Suppressor macrophage treated with lipopolysaccharide for 1 hour (primary cell): ENCODE results near the gene ALK.

ENCODE experiments used
- DNase-seq, 3 donors: peaks; one replicate each; pipeline ENCODE4 v3.0.0-alpha.2; 2020 to 2022

Gene ALK

GRCh38 chr2:29900971-29901633 is 20.3 kb downstream of the ALK start:
- DNase-seq: no peak

- DNase-seq: no peak
These were observed 22.4 kb downstream of the ALK start for GRCh38 chr2:29898999-29899398.

- DNase-seq: no peak
These were observed 26.4 kb downstream of the ALK start for GRCh38 chr2:29894822-29895614.

GRCh38 chr2:29892585-29893259 is 28.7 kb downstream of the ALK start:
- DNase-seq: no peak

- no peak for DNase-seq
These were observed 40.2 kb downstream of the ALK start for GRCh38 chr2:29881089-29881730.

- DNase-seq: no peak
These were observed 41.3 kb downstream of the ALK start for GRCh38 chr2:29880084-29880483.

- no peak for DNase-seq
These were observed 41.9 kb downstream of the ALK start for GRCh38 chr2:29879456-29879855.

- no peak for DNase-seq
These were observed 42.5 kb downstream of the ALK start for GRCh38 chr2:29878898-29879297.

GRCh38 chr2:29876374-29876773 is 45.0 kb downstream of the ALK start:
- no peak for DNase-seq

GRCh38 chr2:29874745-29875144 is 46.6 kb downstream of the ALK start:
- no peak for DNase-seq

- no peak for DNase-seq
These were observed 48.5 kb downstream of the ALK start for GRCh38 chr2:29872870-29873269.

- DNase-seq: peak; percentile 14 to 54 (median 34)
These were observed 49.8 kb downstream of the ALK start for GRCh38 chr2:29871541-29871940.

- no peak for DNase-seq
These were observed 55.9 kb downstream of the ALK start for GRCh38 chr2:29865512-29865911.

GRCh38 chr2:29864988-29865387 is 56.4 kb downstream of the ALK start:
- DNase-seq: peak in 1 of 3 donors; percentile 4

- no peak for DNase-seq
These were observed 65.3 kb downstream of the ALK start for GRCh38 chr2:29855924-29856639.

GRCh38 chr2:29850794-29851193 is 70.6 kb downstream of the ALK start:
- DNase-seq: no peak

GRCh38 chr2:29848566-29849310 is 72.6 kb downstream of the ALK start:
- DNase-seq: no peak

GRCh38 chr2:29847886-29848285 is 73.5 kb downstream of the ALK start:
- no peak for DNase-seq

GRCh38 chr2:29844713-29845326 is 76.6 kb downstream of the ALK start:
- no peak for DNase-seq

GRCh38 chr2:29841386-29842004 is 79.9 kb downstream of the ALK start:
- DNase-seq: peak; percentile 33 to 54 (median 50)

GRCh38 chr2:29839306-29839705 is 82.1 kb downstream of the ALK start:
- DNase-seq: no peak
